Osteoblast (primary cell): ENCODE results near the gene LRRC3B. TPM values are rescaled to one million over a fixed set of nuclear protein-coding genes. Genes with fewer than 3 reads are reported as not detected.

Experiments used
- DNase-seq: peaks from one replicate; pipeline ENCODE4 v3.0.0; 2011; ENCODE audit warnings: low spot score, mixed read lengths; ENCODE audit not compliant: insufficient read length; ENCODE audit errors: missing footprints
- H2AFZ ChIP-seq: 2 replicates; pipeline ENCODE4 v1.6.0; 2011; ENCODE audit warnings: mild to moderate bottlenecking, low read length
- H3K27ac ChIP-seq: 2 replicates; pipeline ENCODE4 v1.5.1; 2011; ENCODE audit warnings: mild to moderate bottlenecking, low read depth, low read length, moderate library complexity
- H3K27me3 ChIP-seq: 2 replicates; pipeline ENCODE4 v1.6.0; 2012; ENCODE audit warnings: mild to moderate bottlenecking, control low read depth, inconsistent platforms, low read length, moderate library complexity; ENCODE audit not compliant: insufficient read depth
- H3K36me3 ChIP-seq: 2 replicates; pipeline ENCODE4 v1.5.1; 2011; ENCODE audit warnings: mild to moderate bottlenecking, low read length, control low read depth, moderate library complexity; ENCODE audit not compliant: insufficient read depth
- H3K4me1 ChIP-seq: 2 replicates; pipeline ENCODE4 v1.5.1; 2011; ENCODE audit warnings: mild to moderate bottlenecking, low read length, control low read depth, moderate library complexity; ENCODE audit not compliant: insufficient read depth
- H3K4me2 ChIP-seq: 2 replicates; pipeline ENCODE4 v1.6.0; 2011; ENCODE audit warnings: mild to moderate bottlenecking, low read length; ENCODE audit not compliant: insufficient read depth
- H3K4me3 ChIP-seq: fragments of 200-600 bp; sonication (generic); 3 replicates; pipeline ENCODE4 v1.5.1; 2012; ENCODE audit warnings: mild to moderate bottlenecking, low read length, inconsistent platforms; ENCODE audit not compliant: insufficient read depth
- H3K79me2 ChIP-seq: 2 replicates; pipeline ENCODE4 v1.6.0; 2012; ENCODE audit warnings: mild to moderate bottlenecking, low read length, control low read depth, inconsistent platforms; ENCODE audit not compliant: insufficient read depth
- H3K9me3 ChIP-seq: 2 replicates; pipeline ENCODE4 v1.5.1; 2011; ENCODE audit warnings: low read depth, low read length, control low read depth
- H4K20me1 ChIP-seq: 2 replicates; pipeline ENCODE4 v1.6.0; 2012; ENCODE audit warnings: mild to moderate bottlenecking, low read length, control low read depth; ENCODE audit not compliant: insufficient read depth
- CTCF ChIP-seq: IDR thresholded peaks from 2 replicates; pipeline ENCODE4 v1.5.1; 2011; ENCODE audit warnings: mild to moderate bottlenecking, low read depth, low read length, moderate library complexity; ENCODE audit errors: extremely low read depth
- total RNA-seq: library from RNA; depleted of rRNA; stranded (reverse); fragments of >200 nt; gene quantifications from 2 replicates; pipeline ENCODE4 v1.2.3, GENCODE V29; 2012

The LRRC3B gene
- total RNA-seq, 1 donor: not detected

- no peaks in the 10 kb centered on the region for H3K4me1 ChIP-seq
- H3K36me3 ChIP-seq: no peaks in the 10 kb centered on the region
- H3K27ac ChIP-seq: no peak overlapping the region
- no peaks in the 10 kb centered on the region for H3K9me3 ChIP-seq
- no peak overlapping the region for H3K4me3 ChIP-seq
- TF ChIP-seq CTCF: no peak
- no peak overlapping the region for H2AFZ ChIP-seq
- no peak overlapping the region for H3K4me2 ChIP-seq
- DNase-seq: no peak
- no peaks in the 10 kb centered on the region for H3K27me3 ChIP-seq
- H4K20me1 ChIP-seq: no peaks in the 10 kb centered on the region
- H3K79me2 ChIP-seq: no peaks in the 10 kb centered on the region
Measured at GRCh38 chr3:26713091-26713490, 90.5 kb downstream of the LRRC3B start.

GRCh38 chr3:26714485-26714884 is 91.9 kb downstream of the LRRC3B start:
- Histone ChIP-seq H3K27ac (no peak overlapping the region), H4K20me1 (no peaks in the 10 kb centered on the region), H3K4me1 (no peaks in the 10 kb centered on the region), H3K4me2 (no peak overlapping the region), H3K36me3 (no peaks in the 10 kb centered on the region), H2AFZ (no peak overlapping the region), H3K79me2 (no peaks in the 10 kb centered on the region), H3K4me3 (no peak overlapping the region), H3K27me3 (no peaks in the 10 kb centered on the region), H3K9me3 (no peaks in the 10 kb centered on the region)
- no peak for TF ChIP-seq CTCF
- DNase-seq: no peak

- Histone ChIP-seq H3K4me2 (no peak overlapping the region), H3K4me1 (no peaks in the 10 kb centered on the region), H3K36me3 (no peaks in the 10 kb centered on the region), H3K9me3 (no peaks in the 10 kb centered on the region), H3K27me3 (no peaks in the 10 kb centered on the region), H3K79me2 (no peaks in the 10 kb centered on the region), H3K27ac (no peak overlapping the region), H2AFZ (no peak overlapping the region), H3K4me3 (no peak overlapping the region), H4K20me1 (no peaks in the 10 kb centered on the region)
- TF ChIP-seq CTCF: no peak
- DNase-seq: no peak
Measured at GRCh38 chr3:26715431-26715830, 92.9 kb downstream of the LRRC3B start.

- Histone ChIP-seq H3K27me3 (no peaks in the 10 kb centered on the region), H3K27ac (no peak overlapping the region), H3K4me2 (no peak overlapping the region), H4K20me1 (no peaks in the 10 kb centered on the region), H3K79me2 (no peaks in the 10 kb centered on the region), H3K9me3 (peaks cover 3% of the 10 kb centered on the region), H3K36me3 (no peaks in the 10 kb centered on the region), H2AFZ (no peak overlapping the region), H3K4me3 (no peak overlapping the region), H3K4me1 (no peaks in the 10 kb centered on the region)
- no peak for TF ChIP-seq CTCF
- no peak for DNase-seq
Measured at GRCh38 chr3:26718315-26718714, 95.7 kb downstream of the LRRC3B start.
